ENCODE measurements around the gene NPLOC4.

Gene NPLOC4

GRCh38 chr17:81513372-81513752 lies 123.5 kb downstream of the NPLOC4 start:
- TF ChIP-seq SPI1 (IDR thresholded peaks at IDR 0.05; ENCODE audit: borderline replicate concordance, low read depth) (no peak), GABPA (IDR thresholded peaks at IDR 0.05; ENCODE audit: low read depth) (no peak), POLR2AphosphoS5 (IDR thresholded peaks at IDR 0.05; ENCODE audit: low read depth) (no peak)
- TF ChIP-seq, protein P1, sequence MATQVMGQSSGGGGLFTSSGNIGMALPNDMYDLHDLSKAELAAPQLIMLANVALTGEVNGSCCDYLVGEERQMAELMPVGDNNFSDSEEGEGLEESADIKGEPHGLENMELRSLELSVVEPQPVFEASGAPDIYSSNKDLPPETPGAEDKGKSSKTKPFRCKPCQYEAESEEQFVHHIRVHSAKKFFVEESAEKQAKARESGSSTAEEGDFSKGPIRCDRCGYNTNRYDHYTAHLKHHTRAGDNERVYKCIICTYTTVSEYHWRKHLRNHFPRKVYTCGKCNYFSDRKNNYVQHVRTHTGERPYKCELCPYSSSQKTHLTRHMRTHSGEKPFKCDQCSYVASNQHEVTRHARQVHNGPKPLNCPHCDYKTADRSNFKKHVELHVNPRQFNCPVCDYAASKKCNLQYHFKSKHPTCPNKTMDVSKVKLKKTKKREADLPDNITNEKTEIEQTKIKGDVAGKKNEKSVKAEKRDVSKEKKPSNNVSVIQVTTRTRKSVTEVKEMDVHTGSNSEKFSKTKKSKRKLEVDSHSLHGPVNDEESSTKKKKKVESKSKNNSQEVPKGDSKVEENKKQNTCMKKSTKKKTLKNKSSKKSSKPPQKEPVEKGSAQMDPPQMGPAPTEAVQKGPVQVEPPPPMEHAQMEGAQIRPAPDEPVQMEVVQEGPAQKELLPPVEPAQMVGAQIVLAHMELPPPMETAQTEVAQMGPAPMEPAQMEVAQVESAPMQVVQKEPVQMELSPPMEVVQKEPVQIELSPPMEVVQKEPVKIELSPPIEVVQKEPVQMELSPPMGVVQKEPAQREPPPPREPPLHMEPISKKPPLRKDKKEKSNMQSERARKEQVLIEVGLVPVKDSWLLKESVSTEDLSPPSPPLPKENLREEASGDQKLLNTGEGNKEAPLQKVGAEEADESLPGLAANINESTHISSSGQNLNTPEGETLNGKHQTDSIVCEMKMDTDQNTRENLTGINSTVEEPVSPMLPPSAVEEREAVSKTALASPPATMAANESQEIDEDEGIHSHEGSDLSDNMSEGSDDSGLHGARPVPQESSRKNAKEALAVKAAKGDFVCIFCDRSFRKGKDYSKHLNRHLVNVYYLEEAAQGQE (IDR thresholded peaks at IDR 0.05; ENCODE audit: insufficient replicate concordance, low read depth), result no peak
- TF ChIP-seq, protein P2, sequence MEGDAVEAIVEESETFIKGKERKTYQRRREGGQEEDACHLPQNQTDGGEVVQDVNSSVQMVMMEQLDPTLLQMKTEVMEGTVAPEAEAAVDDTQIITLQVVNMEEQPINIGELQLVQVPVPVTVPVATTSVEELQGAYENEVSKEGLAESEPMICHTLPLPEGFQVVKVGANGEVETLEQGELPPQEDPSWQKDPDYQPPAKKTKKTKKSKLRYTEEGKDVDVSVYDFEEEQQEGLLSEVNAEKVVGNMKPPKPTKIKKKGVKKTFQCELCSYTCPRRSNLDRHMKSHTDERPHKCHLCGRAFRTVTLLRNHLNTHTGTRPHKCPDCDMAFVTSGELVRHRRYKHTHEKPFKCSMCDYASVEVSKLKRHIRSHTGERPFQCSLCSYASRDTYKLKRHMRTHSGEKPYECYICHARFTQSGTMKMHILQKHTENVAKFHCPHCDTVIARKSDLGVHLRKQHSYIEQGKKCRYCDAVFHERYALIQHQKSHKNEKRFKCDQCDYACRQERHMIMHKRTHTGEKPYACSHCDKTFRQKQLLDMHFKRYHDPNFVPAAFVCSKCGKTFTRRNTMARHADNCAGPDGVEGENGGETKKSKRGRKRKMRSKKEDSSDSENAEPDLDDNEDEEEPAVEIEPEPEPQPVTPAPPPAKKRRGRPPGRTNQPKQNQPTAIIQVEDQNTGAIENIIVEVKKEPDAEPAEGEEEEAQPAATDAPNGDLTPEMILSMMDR (IDR thresholded peaks at IDR 0.05; ENCODE audit: insufficient read depth, low read length), result no peak
- DNase-seq (ENCODE audit: low read depth in 1 of 2, low spot score in 1 of 2), result peak in 1 of 2 experiments; percentile 70
- H3K27me3 ChIP-seq (ENCODE audit: insufficient read depth, poor library complexity, severe bottlenecking), result no peaks in the 10 kb centered on the region
- H3K4me3 ChIP-seq (replicated peaks; ENCODE audit: insufficient read depth, low read length), result peak overlapping the region; percentile 75
- H3K27ac ChIP-seq (replicated peaks), result peak overlapping the region; percentile 98

DNA sequence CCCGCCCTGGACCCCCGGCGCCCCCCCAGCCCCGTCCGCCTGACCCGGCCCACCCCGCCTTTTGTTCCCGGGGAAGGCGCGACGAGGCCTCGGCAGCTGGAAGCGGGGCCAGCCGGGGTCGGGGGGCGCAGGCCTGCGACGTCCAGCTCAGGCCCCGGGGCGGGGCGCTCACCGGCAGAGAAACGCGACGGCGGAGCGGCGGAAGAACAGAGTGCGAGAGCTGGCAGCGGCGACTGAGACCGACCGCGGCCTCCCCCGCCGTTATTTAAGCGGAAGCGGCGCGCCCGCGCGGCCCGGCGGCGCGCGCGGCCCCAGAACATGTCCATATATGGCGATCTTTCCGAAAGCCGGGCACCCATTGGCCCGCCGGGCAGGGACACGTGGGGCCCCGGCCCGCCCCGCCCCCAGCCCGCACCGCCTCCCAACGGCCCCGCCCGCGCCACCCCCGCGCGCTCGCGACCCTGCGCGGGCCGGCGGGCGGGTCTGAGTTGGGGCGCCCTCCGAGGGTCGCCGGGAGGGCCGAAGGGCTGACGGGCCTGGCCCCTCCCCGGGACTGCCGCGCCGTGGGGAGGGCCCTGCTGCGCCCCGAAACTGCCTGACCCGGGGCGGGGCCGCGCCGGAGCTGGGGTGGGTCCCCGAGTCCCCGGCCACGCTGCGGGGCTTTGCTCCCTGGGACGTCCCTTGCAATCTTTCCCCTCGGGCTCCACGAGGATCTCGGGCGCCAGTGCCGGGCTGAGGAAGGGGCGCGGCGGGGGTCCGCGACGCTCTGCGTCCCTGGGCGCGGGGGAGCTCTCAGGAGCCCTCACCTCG lies 124.1 kb downstream of the NPLOC4 start, which contains the start of gene ACTG1:
TSS of gene ACTG1 (minus strand) at position 238 of the 810 bp plus-strand sequence. CDS start 445 bp downstream, outside the sequence.
- TF ChIP-seq, protein P2 (IDR thresholded peaks at IDR 0.05; ENCODE audit: insufficient read depth, low read length), result no peak
- TF ChIP-seq POLR2AphosphoS5 (IDR thresholded peaks at IDR 0.05; ENCODE audit: low read depth) (peak; percentile 90), GABPA (IDR thresholded peaks at IDR 0.05; ENCODE audit: low read depth) (no peak), SPI1 (IDR thresholded peaks at IDR 0.05; ENCODE audit: borderline replicate concordance, low read depth) (no peak)
- TF ChIP-seq, protein P1 (IDR thresholded peaks at IDR 0.05; ENCODE audit: insufficient replicate concordance, low read depth), result peak; percentile 73
- peak within 1 kb of the TSS; percentile 97 for H3K4me3 ChIP-seq (replicated peaks; ENCODE audit: insufficient read depth, low read length)
- H3K27me3 ChIP-seq (ENCODE audit: insufficient read depth, poor library complexity, severe bottlenecking), result no peaks in the 10 kb centered on the region
- peak within 1 kb of the TSS; percentile 98 for H3K27ac ChIP-seq (replicated peaks)
- DNase-seq (ENCODE audit: low read depth in 1 of 2, low spot score in 1 of 2), result peak; percentile 90

GRCh38 chr17:81511804-81512561 lies 124.9 kb downstream of the NPLOC4 start:
- Histone ChIP-seq H3K27ac (replicated peaks) (peak overlapping the region; percentile 78), H3K4me3 (replicated peaks; ENCODE audit: insufficient read depth, low read length) (peak overlapping the region; percentile 97), H3K27me3 (ENCODE audit: insufficient read depth, poor library complexity, severe bottlenecking) (no peaks in the 10 kb centered on the region)
- TF ChIP-seq SPI1 (IDR thresholded peaks at IDR 0.05; ENCODE audit: borderline replicate concordance, low read depth) (no peak), POLR2AphosphoS5 (IDR thresholded peaks at IDR 0.05; ENCODE audit: low read depth) (peak; percentile 81)
- no peak for DNase-seq (ENCODE audit: low read depth in 1 of 2, low spot score in 1 of 2)

- TF ChIP-seq SPI1 (IDR thresholded peaks at IDR 0.05; ENCODE audit: borderline replicate concordance, low read depth) (no peak), GABPA (IDR thresholded peaks at IDR 0.05; ENCODE audit: low read depth) (no peak), POLR2AphosphoS5 (IDR thresholded peaks at IDR 0.05; ENCODE audit: low read depth) (no peak; the same call in 1 of the 2 replicates)
- TF ChIP-seq, protein P2 (IDR thresholded peaks at IDR 0.05; ENCODE audit: insufficient read depth, low read length), result no peak
- TF ChIP-seq, protein P1 (IDR thresholded peaks at IDR 0.05; ENCODE audit: insufficient replicate concordance, low read depth), result no peak
- H3K27ac ChIP-seq (replicated peaks), result peak overlapping the region; percentile 78
- peak overlapping the region; percentile 97 for H3K4me3 ChIP-seq (replicated peaks; ENCODE audit: insufficient read depth, low read length)
- H3K27me3 ChIP-seq (ENCODE audit: insufficient read depth, poor library complexity, severe bottlenecking), result no peaks in the 10 kb centered on the region
- peak in 1 of 2 experiments; percentile 50 for DNase-seq (ENCODE audit: low read depth in 1 of 2, low spot score in 1 of 2)
These were observed 125.4 kb downstream of the NPLOC4 start for GRCh38 chr17:81511554-81511803.

All from HL-60 (cell line).